GM23338 (cell line): ENCODE data around the gene RPTOR. TPM values are rescaled to one million over a fixed set of nuclear protein-coding genes. Genes with fewer than 3 reads are reported as not detected.

ENCODE experiments used
- ATAC-seq: fragments of 200-7000 bp; cut with Tn5 transposase; 3 replicates; pipeline ENCODE4 v1.9.1; 2020
- DNase-seq: peaks from one replicate; pipeline ENCODE4 v3.0.0-alpha.2; 2015; ENCODE audit warnings: low spot score
- H2AFZ ChIP-seq: fragments of 200-600 bp; sonication (generic); 2 replicates; pipeline ENCODE4 v1.8.0; 2016; ENCODE audit warnings: antibody characterized with exemption, mild to moderate bottlenecking, moderate library complexity
- H3F3A ChIP-seq: fragments of 200-600 bp; sonication (generic); replicated peaks from 2 replicates; pipeline ENCODE4 v1.8.0; 2017; ENCODE audit warnings: antibody characterized with exemption, mixed run types, low read depth
- H3K27ac ChIP-seq: fragments of 200-600 bp; sonication (generic); 2 replicates; pipeline ENCODE4 v1.6.1; 2016; ENCODE audit warnings: low read depth
- H3K27me3 ChIP-seq: fragments of 200-600 bp; sonication (generic); 2 replicates; pipeline ENCODE4 v1.8.0; 2016; ENCODE audit warnings: mild to moderate bottlenecking, mixed run types, moderate library complexity; ENCODE audit not compliant: insufficient read depth
- H3K36me3 ChIP-seq: fragments of 200-600 bp; sonication (generic); 2 replicates; pipeline ENCODE4 v1.8.0; 2016; ENCODE audit warnings: mild to moderate bottlenecking; ENCODE audit not compliant: insufficient read depth
- H3K4me1 ChIP-seq: fragments of 200-600 bp; sonication (generic); 2 replicates; pipeline ENCODE4 v1.8.0; 2016; ENCODE audit warnings: mild to moderate bottlenecking, moderate library complexity; ENCODE audit not compliant: insufficient read depth
- H3K4me2 ChIP-seq: fragments of 200-600 bp; sonication (generic); 2 replicates; pipeline ENCODE4 v1.7.1; 2017; ENCODE audit warnings: mixed run types
- H3K4me3 ChIP-seq: fragments of 200-600 bp; sonication (generic); 2 replicates; pipeline ENCODE4 v1.6.1; 2016; ENCODE audit warnings: mixed run types
- H3K79me2 ChIP-seq: fragments of 200-600 bp; sonication (generic); replicated peaks from 2 replicates; pipeline ENCODE4 v1.8.0; 2017; ENCODE audit warnings: mild to moderate bottlenecking; ENCODE audit not compliant: insufficient read depth
- H3K9me2 ChIP-seq: fragments of 200-600 bp; sonication (generic); 2 replicates; pipeline ENCODE4 v1.8.0; 2017; ENCODE audit not compliant: insufficient read depth
- H4K20me1 ChIP-seq: fragments of 200-600 bp; sonication (generic); replicated peaks from 2 replicates; pipeline ENCODE4 v1.8.0; 2017; ENCODE audit warnings: mild to moderate bottlenecking; ENCODE audit not compliant: insufficient read depth
- H3K27ac Mint-ChIP-seq: 2 replicates; pipeline ENCODE4 v1.8.0; 2020; ENCODE audit warnings: inconsistent platforms, mild to moderate bottlenecking, moderate library complexity, mixed read lengths
- H3K27me3 Mint-ChIP-seq: 3 replicates; pipeline ENCODE4 v1.8.0; 2022; ENCODE audit warnings: low read depth, mild to moderate bottlenecking, moderate library complexity, mixed read lengths, inconsistent platforms; ENCODE audit not compliant: insufficient read depth, poor library complexity
- H3K36me3 Mint-ChIP-seq: 3 replicates; pipeline ENCODE4 v1.8.0; 2021; ENCODE audit warnings: low read depth, mild to moderate bottlenecking, inconsistent platforms, moderate library complexity, mixed read lengths
- H3K4me1 Mint-ChIP-seq: 3 replicates; pipeline ENCODE4 v1.8.0; 2020; ENCODE audit warnings: mild to moderate bottlenecking, inconsistent platforms, mixed read lengths
- H3K4me3 Mint-ChIP-seq: 3 replicates; pipeline ENCODE4 v1.8.0; 2021; ENCODE audit warnings: moderate library complexity, mild to moderate bottlenecking, inconsistent platforms, mixed read lengths
- H3K9me3 Mint-ChIP-seq: 3 replicates; pipeline ENCODE4 v1.8.0; 2020; ENCODE audit warnings: moderate library complexity, mild to moderate bottlenecking, inconsistent platforms, mixed read lengths
- CTCF ChIP-seq, 2 experiments: fragments of 200-600 bp in 1 of 2; sonication (generic) in 1 of 2; conservative IDR thresholded peaks; 2 replicates each; pipeline versions ENCODE4 v1.5.1 to v1.6.1; 2016 to 2017; ENCODE audit warnings: antibody characterized with exemption in 2 of 2, low read depth in 2 of 2, mild to moderate bottlenecking in 2 of 2, moderate library complexity in 1 of 2
- STAT1 ChIP-seq: IDR thresholded peaks from one replicate; pipeline ENCODE4 v1.6.1; 2016; ENCODE audit warnings: antibody characterized with exemption; ENCODE audit not compliant: unreplicated experiment
- ZNF462 ChIP-seq: fragments of 250-450 bp; sonication (Bioruptor Pico); IDR thresholded peaks from 2 replicates; pipeline ENCODE4 v1.5.0; 2020; ENCODE audit warnings: mild to moderate bottlenecking, moderate library complexity
- polyA plus RNA-seq: library from polyadenylated mRNA; unstranded; fragments of >200 nt; fragmentation: Nextera tagmentation; extraction: Ambion mirVana; gene quantifications from 2 replicates; pipeline ENCODE4 v1.2.1, GENCODE V29; 2016
- total RNA-seq: library from RNA; depleted of rRNA; stranded (reverse); fragments of >200 nt; shearing (Covaris generic); gene quantifications from 2 replicates; pipeline ENCODE4 v1.2.3, GENCODE V29; 2014

The RPTOR gene
- total and polyA plus RNA-seq, 2 experiments from 2014 or later: 9.5 to 38.0 TPM

- no peak for TF ChIP-seq ZNF462 (CRISPR knock-in tag)
Observed at GRCh38 chr17:80722661-80723060, 178.0 kb downstream of the RPTOR start (continued).

GRCh38 chr17:80724775-80725266, 180.2 kb downstream of the RPTOR start:
- Mint-ChIP-seq H3K4me3 (no peak overlapping the region), H3K36me3 (peaks cover 4% of the 10 kb centered on the region; the same call in 1 of the 3 replicates), H3K27me3 (peaks cover 17% of the 10 kb centered on the region), H3K9me3 (no peaks in the 10 kb centered on the region), H3K27ac (no peak overlapping the region), H3K4me1 (peaks cover 24% of the 10 kb centered on the region)
- Histone ChIP-seq H3K79me2 (peaks cover 57% of the 10 kb centered on the region), H4K20me1 (0 out of 2 replicates have a peak, but pooled peaks cover 6% of the 10 kb centered on the region), H3F3A (no peaks in the 10 kb centered on the region), H3K4me3 (no peak overlapping the region), H3K4me2 (no peak overlapping the region), H2AFZ (no peak overlapping the region), H3K27ac (no peak overlapping the region), H3K9me2 (no peaks in the 10 kb centered on the region), H3K27me3 (no peaks in the 10 kb centered on the region), H3K4me1 (no peaks in the 10 kb centered on the region), H3K36me3 (no peaks in the 10 kb centered on the region)
- DNase-seq (no peak), ATAC-seq (peak; percentile 39)
- no peak for TF ChIP-seq STAT1
- no peak for TF ChIP-seq CTCF (conservative IDR thresholded peaks at IDR 0.05; ENCODE audit: low read depth in 2 of 2)
- TF ChIP-seq ZNF462 (CRISPR knock-in tag): no peak
